Body of pancreas (tissue), 4 donors: ENCODE measurements around the gene BCL7A.

Experiments
- CTCF ChIP-seq, 7 experiments: fragments of 450-650 bp in 4 of 7; fragments of 200-600 bp in 3 of 7; sonication (generic) in 3 of 7; IDR thresholded peaks; one replicate each; pipeline ENCODE4 v1.5.1; 2016 to 2019; ENCODE audit warnings: antibody characterized with exemption in 7 of 7
- POLR2A ChIP-seq, 3 donors: fragments of 450-650 bp; IDR thresholded peaks; one replicate each; pipeline ENCODE4 v1.6.1; 2016; ENCODE audit warnings: antibody characterized with exemption in 3 of 3, mild to moderate bottlenecking in 2 of 3

DNA sequence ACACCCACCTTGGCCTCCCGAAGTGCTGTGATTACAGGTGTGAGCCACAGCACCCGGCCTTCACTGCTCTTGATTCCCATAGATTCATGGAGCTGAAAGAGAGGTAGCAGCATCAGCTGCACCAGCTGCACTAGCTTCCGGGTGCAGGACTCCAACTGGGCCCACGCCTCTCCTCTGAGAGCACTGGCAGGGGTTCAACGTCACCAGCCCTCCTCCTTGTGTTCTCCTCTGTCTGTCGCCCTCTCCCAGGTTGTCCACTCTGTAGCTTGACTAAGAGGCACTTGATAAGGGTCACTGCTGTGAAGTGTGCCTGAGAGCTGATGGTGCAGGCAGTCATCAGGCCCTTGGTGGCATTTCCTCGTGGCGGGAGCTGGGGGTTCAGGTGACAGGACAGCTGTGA is 85.2 kb downstream of the BCL7A start:
- TF ChIP-seq CTCF (IDR thresholded peaks at IDR 0.05) (no peak), POLR2A (IDR thresholded peaks at IDR 0.05) (no peak)
